OCI-LY7 (cell line): ENCODE data around the gene MRPL20. TPM values are rescaled to one million over a fixed set of nuclear protein-coding genes. Genes with fewer than 3 reads are reported as not detected.
"Not testable (repeated sequence)": the region's sequence is repeated elsewhere in the genome, so short reads cannot be mapped to it uniquely, and the experiment has no call there.

Source experiments
- BruUV-seq: library from RNA; stranded (reverse); fragments of 400-500 nt; replicated peaks from 2 replicates; lab custom pipeline; 2021; lab: Mats Ljungman, UMichigan
- CTCF ChIA-PET: fragments of 300-600 bp; sonication (Branson Sonifier 250); formaldehyde crosslinking; loops from one replicate; lab custom pipeline; 2022; ENCODE audit warnings: antibody characterized with exemption; ENCODE audit not compliant: unreplicated experiment; lab: Charles Lee
- POLR2A ChIA-PET: fragments of 300-600 bp; sonication (Branson Sonifier 250); formaldehyde crosslinking; loops from one replicate; lab custom pipeline; 2022; ENCODE audit warnings: antibody characterized with exemption; lab: Charles Lee
- DNase-seq: peaks from one replicate; pipeline ENCODE4 v3.0.0-alpha.2; 2015; ENCODE audit warnings: low spot score
- H2AFZ ChIP-seq: fragments of 200-600 bp; sonication (generic), shearing (Covaris generic); 2 replicates; pipeline ENCODE4 v1.6.1; 2014; ENCODE audit warnings: mild to moderate bottlenecking, antibody characterized with exemption, low read length, moderate library complexity
- H3K27ac ChIP-seq: fragments of 200-600 bp; sonication (generic); 2 replicates; pipeline ENCODE4 v1.5.1; 2014; ENCODE audit warnings: mixed run types, low read depth, mild to moderate bottlenecking, moderate library complexity, low read length, inconsistent platforms; ENCODE audit not compliant: poor library complexity, severe bottlenecking
- H3K36me3 ChIP-seq: fragments of 200-600 bp; sonication (generic); 2 replicates; pipeline ENCODE4 v1.6.1; 2014; ENCODE audit warnings: mild to moderate bottlenecking, antibody characterized with exemption, low read length, moderate library complexity, mixed read lengths; ENCODE audit not compliant: insufficient read depth
- H3K4me1 ChIP-seq: fragments of 200-600 bp; sonication (generic); 2 replicates; pipeline ENCODE4 v1.5.1; 2014; ENCODE audit warnings: mild to moderate bottlenecking, low read length; ENCODE audit not compliant: insufficient read depth, poor library complexity, severe bottlenecking
- H3K4me2 ChIP-seq: fragments of 200-600 bp; sonication (generic); 2 replicates; pipeline ENCODE4 v1.6.1; 2014; ENCODE audit warnings: mild to moderate bottlenecking, low read length
- H3K4me3 ChIP-seq: fragments of 200-600 bp; sonication (generic); 2 replicates; pipeline ENCODE4 v1.5.1; 2014; ENCODE audit warnings: mild to moderate bottlenecking, low read depth, low read length; ENCODE audit not compliant: poor library complexity, severe bottlenecking
- H3K79me2 ChIP-seq: fragments of 200-600 bp; sonication (generic); 2 replicates; pipeline ENCODE4 v1.6.1; 2016; ENCODE audit warnings: low read depth, mild to moderate bottlenecking, low read length, moderate library complexity, mixed read lengths; ENCODE audit not compliant: insufficient read depth
- H3K9me2 ChIP-seq: fragments of 200-600 bp; sonication (generic); 2 replicates; pipeline ENCODE4 v1.6.1; 2016; ENCODE audit warnings: mild to moderate bottlenecking, low read length, mixed read lengths; ENCODE audit not compliant: insufficient read depth
- H3K9me3 ChIP-seq: fragments of 200-600 bp; sonication (generic); 2 replicates; pipeline ENCODE4 v1.6.1; 2014; ENCODE audit warnings: mild to moderate bottlenecking, mixed run types, low read length, mixed read lengths
- H4K20me1 ChIP-seq: fragments of 200-600 bp; sonication (generic); 2 replicates; pipeline ENCODE4 v1.6.1; 2014; ENCODE audit warnings: mild to moderate bottlenecking, antibody characterized with exemption, low read length, moderate library complexity, mixed read lengths; ENCODE audit not compliant: insufficient read depth
- CTCF ChIP-seq: fragments of 200-600 bp; sonication (generic); conservative IDR thresholded peaks from 2 replicates; pipeline ENCODE4 v1.5.1; 2014; ENCODE audit warnings: mild to moderate bottlenecking, antibody characterized with exemption, low read length, moderate library complexity, mixed read lengths
- EZH2phosphoT487 ChIP-seq: fragments of 200-600 bp; sonication (generic); IDR thresholded peaks from 2 replicates; pipeline ENCODE4 v1.6.1; 2018; ENCODE audit warnings: low read depth, borderline replicate concordance, mild to moderate bottlenecking, mixed run types, antibody characterized with exemption, low read length, moderate library complexity, mixed read lengths
- intact Hi-C: fragments of 100-400 bp; cut with micrococcal nuclease; formaldehyde crosslinking; loops from one replicate; pipeline ENCODE4 v1.10.0; 2022; ENCODE audit not compliant: unreplicated experiment
- total RNA-seq, 2 experiments: library from RNA; depleted of rRNA in 1 of 2; stranded (reverse); fragments of >200 nt in 1 of 2; shearing (Covaris generic) in 1 of 2; gene quantifications; 2 replicates each; pipeline ENCODE4 v1.2.3, GENCODE V29; 2014 to 2022

MRPL20 gene
- total RNA-seq, 2 experiments from 2014 or later: 143 to 165 TPM

- no peaks in the 10 kb centered on the region for H3K36me3 ChIP-seq
- DNase-seq: no peak
- H3K9me2 ChIP-seq: no peaks in the 10 kb centered on the region
- intact Hi-C loops: no loop called here
- H3K79me2 ChIP-seq: no peaks in the 10 kb centered on the region
- H2AFZ ChIP-seq: no peak overlapping the region
- H3K4me2 ChIP-seq: no peak overlapping the region
- no peak overlapping the region for H3K27ac ChIP-seq
- H4K20me1 ChIP-seq: no peaks in the 10 kb centered on the region
- no TSS peak for BruUV-seq
- CTCF ChIA-PET: no interaction called here
- H3K4me3 ChIP-seq: no peak overlapping the region
- no peak for TF ChIP-seq EZH2phosphoT487
- TF ChIP-seq CTCF: no peak
- POLR2A ChIA-PET: no interaction called here
- no peaks in the 10 kb centered on the region for H3K9me3 ChIP-seq
- H3K4me1 ChIP-seq: no peaks in the 10 kb centered on the region
Measured at GRCh38 chr1:1430114-1430982, 23.3 kb upstream of the MRPL20 start.

- H4K20me1 ChIP-seq: no peaks in the 10 kb centered on the region
- no peaks in the 10 kb centered on the region for H3K36me3 ChIP-seq
- H3K4me1 ChIP-seq: no peaks in the 10 kb centered on the region
- ChIA-PET POLR2A (no interaction called here), CTCF (no interaction called here)
- H3K9me2 ChIP-seq: no peaks in the 10 kb centered on the region
- no peaks in the 10 kb centered on the region for H3K9me3 ChIP-seq
- no peak overlapping the region for H3K27ac ChIP-seq
- no peak for TF ChIP-seq CTCF
- TF ChIP-seq EZH2phosphoT487: no peak
- no peak overlapping the region for H3K4me2 ChIP-seq
- H2AFZ ChIP-seq: no peak overlapping the region
- H3K79me2 ChIP-seq: no peaks in the 10 kb centered on the region
- no TSS peak for BruUV-seq
- intact Hi-C loops: no loop called here
- no peak overlapping the region for H3K4me3 ChIP-seq
- no peak for DNase-seq
Measured at GRCh38 chr1:1429671-1430073, 22.6 kb upstream of the MRPL20 start.

- intact Hi-C loops: not testable (repeated sequence)
Measured at GRCh38 chr1:1428967-1429366, 21.9 kb upstream of the MRPL20 start.

More at GRCh38 chr1:1428967-1429366, 21.9 kb upstream of the MRPL20 start:
- BruUV-seq, DNase-seq, H3K79me2 ChIP-seq, H3K9me2 ChIP-seq, H3K4me2 ChIP-seq, H3K4me1 ChIP-seq, H3K36me3 ChIP-seq, CTCF ChIA-PET, H3K4me3 ChIP-seq, H3K27ac ChIP-seq, H3K9me3 ChIP-seq, H4K20me1 ChIP-seq, H2AFZ ChIP-seq: not testable (repeated sequence)
- POLR2A ChIA-PET: interaction anchor here (0.7 kb wide), 1 partner anchor 24 kb away, joined by 3 read pairs; no protein-coding TSS in a partner anchor
